ENCODE measurements around the gene ASB15.

GRCh38 chr7:123655614-123656013 is 54.0 kb downstream of the ASB15 start, which contains the start of gene LMOD2:
- no peak for TF ChIP-seq CTCF (IDR thresholded peaks at IDR 0.05)
- TF ChIP-seq POLR2A (IDR thresholded peaks at IDR 0.05) = no peak
- TF ChIP-seq POLR2AphosphoS5 (IDR thresholded peaks at IDR 0.05) = no peak

Measured in stomach (tissue), 4 donors.